H1 (cell line): ENCODE measurements around the gene ZNF687. TPM values are rescaled to one million over a fixed set of nuclear protein-coding genes. Genes with fewer than 3 reads are reported as not detected.

Source experiments
- CTCF ChIA-PET: fragments of 300-600 bp; sonication (Branson Sonifier 250); formaldehyde crosslinking; loops from one replicate; lab custom pipeline; 2021; ENCODE audit not compliant: partially characterized antibody; lab: Charles Lee
- POLR2A ChIA-PET: fragments of 300-600 bp; sonication (Branson Sonifier 250); formaldehyde crosslinking; loops from one replicate; lab custom pipeline; 2021; ENCODE audit warnings: inconsistent platforms; ENCODE audit not compliant: partially characterized antibody; lab: Charles Lee
- DNase-seq, 2 experiments: peaks; one replicate each; pipeline versions ENCODE4 v3.0.0 to v3.0.0-alpha.2; 2010 to 2022; ENCODE audit warnings: low spot score in 2 of 2, low read depth in 1 of 2, mixed read lengths in 1 of 2
- FAIRE-seq: peaks from 2 replicates; lab custom pipeline; 2011; peaks lifted over from hg19 to GRCh38; lab: Jason Lieb, UNC
- H2AFZ ChIP-seq: 2 replicates; pipeline ENCODE4 v1.8.1; 2012; ENCODE audit warnings: low read length, inconsistent platforms
- H2AK5ac ChIP-seq: 2 replicates; pipeline ENCODE4 v1.6.1; 2013; ENCODE audit warnings: low read depth, low read length
- H2BK120ac ChIP-seq: replicated peaks from 2 replicates; pipeline ENCODE3; 2013; ENCODE audit warnings: low read depth, low read length, inconsistent platforms
- H2BK12ac ChIP-seq: 2 replicates; pipeline ENCODE4 v1.6.1; 2013; ENCODE audit warnings: low read depth, low read length
- H2BK15ac ChIP-seq: 2 replicates; pipeline ENCODE4 v1.6.1; 2013; ENCODE audit warnings: low read length
- H2BK20ac ChIP-seq: 2 replicates; pipeline ENCODE4 v1.6.1; 2013; ENCODE audit warnings: low read length
- H2BK5ac ChIP-seq: 2 replicates; pipeline ENCODE4 v1.6.1; 2013; ENCODE audit warnings: low read depth, low read length
- H3K14ac ChIP-seq: 2 replicates; pipeline ENCODE4 v1.6.1; 2013; ENCODE audit warnings: inconsistent platforms; ENCODE audit not compliant: insufficient read length
- H3K18ac ChIP-seq: 2 replicates; pipeline ENCODE4 v1.6.1; 2013; ENCODE audit warnings: low read length; ENCODE audit errors: extremely low read depth
- H3K23ac ChIP-seq: 2 replicates; pipeline ENCODE4 v1.6.1; 2013; ENCODE audit warnings: inconsistent platforms; ENCODE audit not compliant: insufficient read length
- H3K23me2 ChIP-seq: 2 replicates; pipeline ENCODE4 v1.6.1; 2013; ENCODE audit warnings: low read depth, low read length
- H3K27ac ChIP-seq: 2 replicates; pipeline ENCODE4 v1.6.1; 2011; ENCODE audit warnings: low read depth, low read length, inconsistent platforms
- H3K27me3 ChIP-seq, 4 experiments: replicated peaks in 1 of 4; 1 replicate in 1 of 4; 2 replicates in 3 of 4; pipeline versions ENCODE4 v1.6.1 to v1.8.1; 2011 to 2013; ENCODE audit warnings: low read length in 3 of 4, mild to moderate bottlenecking in 3 of 4, inconsistent platforms in 2 of 4, mixed read lengths in 2 of 4, moderate library complexity in 1 of 4; ENCODE audit not compliant: control insufficient read depth in 3 of 4, insufficient read depth in 3 of 4; ENCODE audit errors: extremely low read depth in 1 of 4
- H3K36me3 ChIP-seq, 4 experiments: 2 replicates each; pipeline versions ENCODE4 v1.6.1 to v1.8.1; 2011 to 2013; ENCODE audit warnings: mild to moderate bottlenecking in 4 of 4, low read length in 3 of 4, moderate library complexity in 2 of 4, control low read depth in 1 of 4, inconsistent platforms in 1 of 4; ENCODE audit not compliant: insufficient read depth in 4 of 4, control insufficient read depth in 2 of 4
- H3K4ac ChIP-seq: replicated peaks from 2 replicates; pipeline ENCODE3; 2013; ENCODE audit warnings: low read length, low read depth, mixed read lengths, inconsistent platforms; ENCODE audit not compliant: insufficient read length
- H3K4me1 ChIP-seq, 4 experiments: replicated peaks in 1 of 4; 1 replicate in 1 of 4; 2 replicates in 3 of 4; pipeline versions ENCODE4 v1.6.1 to v1.8.1; 2011 to 2013; ENCODE audit warnings: low read length in 3 of 4, inconsistent platforms in 2 of 4, mixed read lengths in 1 of 4; ENCODE audit not compliant: insufficient read depth in 4 of 4, control insufficient read depth in 3 of 4
- H3K4me2 ChIP-seq, 2 experiments: 2 replicates each; pipeline versions ENCODE4 v1.6.1 to v1.8.1; 2011 to 2013; ENCODE audit warnings: low read depth in 2 of 2, low read length in 2 of 2, control low read depth in 1 of 2, inconsistent platforms in 1 of 2, mild to moderate bottlenecking in 1 of 2; ENCODE audit not compliant: insufficient read depth in 1 of 2
- H3K4me3 ChIP-seq, 4 experiments: fragments of 200-600, 300-600 bp in 1 of 4; sonication (generic), shearing (Covaris generic), sonication (Bioruptor Twin) in 1 of 4; 2 replicates each; pipeline versions ENCODE4 v1.5.1 to v1.8.1; 2011 to 2016; ENCODE audit warnings: low read length in 4 of 4, low read depth in 3 of 4, control low read depth in 2 of 4, inconsistent platforms in 2 of 4, mild to moderate bottlenecking in 2 of 4, mixed read lengths in 1 of 4, moderate library complexity in 1 of 4; ENCODE audit not compliant: insufficient read depth in 2 of 4; ENCODE audit errors: extremely low read depth in 1 of 4
- H3K56ac ChIP-seq: replicated peaks from 2 replicates; pipeline ENCODE3; 2013; ENCODE audit warnings: low read depth, mild to moderate bottlenecking, mixed read lengths, low read length, inconsistent platforms; ENCODE audit not compliant: insufficient read length
- H3K79me1 ChIP-seq: 2 replicates; pipeline ENCODE4 v1.6.1; 2013; ENCODE audit warnings: low read depth, low read length, control low read depth
- H3K79me2 ChIP-seq, 2 experiments: 2 replicates each; pipeline versions ENCODE4 v1.6.1 to v1.8.1; 2012 to 2013; ENCODE audit warnings: low read length in 2 of 2, mild to moderate bottlenecking in 2 of 2, inconsistent platforms in 1 of 2; ENCODE audit not compliant: insufficient read depth in 2 of 2, control insufficient read depth in 1 of 2
- H3K9ac ChIP-seq, 4 experiments: replicated peaks in 1 of 4; 1 replicate in 1 of 4; 2 replicates in 3 of 4; pipeline versions ENCODE4 v1.6.1 to v1.8.1; 2011 to 2013; ENCODE audit warnings: low read depth in 3 of 4, low read length in 3 of 4, control low read depth in 2 of 4, mild to moderate bottlenecking in 2 of 4, moderate library complexity in 2 of 4, inconsistent platforms in 1 of 4; ENCODE audit errors: extremely low read depth in 1 of 4
- H3K9me3 ChIP-seq, 2 experiments: 2 replicates each; pipeline versions ENCODE4 v1.6.1 to v1.8.1; 2012 to 2013; ENCODE audit warnings: mild to moderate bottlenecking in 2 of 2, moderate library complexity in 2 of 2, control low read depth in 1 of 2, inconsistent platforms in 1 of 2, low read depth in 1 of 2, low read length in 1 of 2, mixed read lengths in 1 of 2; ENCODE audit not compliant: insufficient read depth in 2 of 2
- H4K20me1 ChIP-seq, 2 experiments: replicated peaks in 1 of 2; 2 replicates each; pipeline versions ENCODE3 to v1.8.1; 2011 to 2013; ENCODE audit warnings: inconsistent platforms in 2 of 2, low read length in 2 of 2, mild to moderate bottlenecking in 1 of 2; ENCODE audit not compliant: insufficient read depth in 2 of 2, control insufficient read depth in 1 of 2
- H4K5ac ChIP-seq: 2 replicates; pipeline ENCODE4 v1.6.1; 2013; ENCODE audit warnings: low read length, low read depth, mixed read lengths, inconsistent platforms; ENCODE audit not compliant: insufficient read length
- H4K8ac ChIP-seq: 2 replicates; pipeline ENCODE4 v1.8.0; 2013; ENCODE audit warnings: mild to moderate bottlenecking, moderate library complexity, low read length, inconsistent platforms; ENCODE audit not compliant: insufficient read depth; ENCODE audit errors: extremely low read depth
- H4K91ac ChIP-seq: replicated peaks from 2 replicates; pipeline ENCODE3; 2013; ENCODE audit warnings: low read length, mixed read lengths, inconsistent platforms; ENCODE audit not compliant: insufficient read length
- BACH1 ChIP-seq: IDR thresholded peaks from 2 replicates; pipeline ENCODE4 v1.6.1; 2012; ENCODE audit warnings: low read length, improper control_type of control experiment
- BRCA1 ChIP-seq: IDR thresholded peaks from 2 replicates; pipeline ENCODE4 v1.6.1; 2012; ENCODE audit warnings: low read depth, low read length, improper control_type of control experiment
- CHD2 ChIP-seq: IDR thresholded peaks from 2 replicates; pipeline ENCODE4 v1.6.1; 2012; ENCODE audit warnings: low read length, improper control_type of control experiment
- EZH2 ChIP-seq: fragments of 200-600 bp; sonication (generic); IDR thresholded peaks from 2 replicates; pipeline ENCODE4 v1.7.1; 2012; ENCODE audit warnings: low read depth, mild to moderate bottlenecking, moderate library complexity, low read length, inconsistent platforms; ENCODE audit not compliant: severe bottlenecking
- GABPA ChIP-seq: IDR thresholded peaks from 2 replicates; pipeline ENCODE4 v1.6.1; 2011; ENCODE audit warnings: mild to moderate bottlenecking, low read length, moderate library complexity, borderline replicate concordance; ENCODE audit not compliant: insufficient read depth
- KDM1A ChIP-seq: fragments of 200-600, 300-600 bp; sonication (generic); IDR thresholded peaks from 2 replicates; pipeline ENCODE4 v1.7.1; 2016; ENCODE audit warnings: mild to moderate bottlenecking, low read length, borderline replicate concordance
- MAFK ChIP-seq: IDR thresholded peaks from 2 replicates; pipeline ENCODE4 v1.6.1; 2012; ENCODE audit warnings: low read depth, mild to moderate bottlenecking, improper control_type of control experiment, low read length
- NRF1 ChIP-seq: IDR thresholded peaks from 2 replicates; pipeline ENCODE4 v1.6.1; 2011; ENCODE audit warnings: mild to moderate bottlenecking, low read depth, low read length, improper control_type of control experiment
- POLR2A ChIP-seq, 2 experiments: IDR thresholded peaks; 1 replicate in 1 of 2; 2 replicates in 1 of 2; pipeline ENCODE4 v1.6.1; 2011; ENCODE audit warnings: low read depth in 2 of 2, low read length in 2 of 2, mild to moderate bottlenecking in 2 of 2; ENCODE audit errors: control extremely low read depth in 1 of 2
- POLR2AphosphoS5 ChIP-seq: IDR thresholded peaks from 2 replicates; pipeline ENCODE4 v1.6.1; 2011; ENCODE audit warnings: low read depth, low read length
- RFX5 ChIP-seq: IDR thresholded peaks from 2 replicates; pipeline ENCODE4 v1.6.1; 2011; ENCODE audit warnings: low read depth, low read length, improper control_type of control experiment, borderline replicate concordance
- RNF2 ChIP-seq: fragments of 200-900, 300-1000 bp; sonication (generic); IDR thresholded peaks from 2 replicates; pipeline ENCODE4 v1.7.1; 2016; ENCODE audit warnings: borderline replicate concordance, low read depth, mild to moderate bottlenecking, antibody characterized with exemption, low read length; ENCODE audit not compliant: poor library complexity, severe bottlenecking; ENCODE audit errors: missing control alignments
- SP2 ChIP-seq: IDR thresholded peaks from 2 replicates; pipeline ENCODE4 v1.6.1; 2012; ENCODE audit warnings: mild to moderate bottlenecking, low read length, inconsistent platforms
- TAF7 ChIP-seq: optimal IDR thresholded peaks from 2 replicates; pipeline ENCODE3; 2011; ENCODE audit warnings: low read depth, mild to moderate bottlenecking, inconsistent platforms, low read length, moderate library complexity, borderline replicate concordance
- ZNF274 ChIP-seq: IDR thresholded peaks from 2 replicates; pipeline ENCODE4 v1.7.0; 2012; ENCODE audit warnings: low read length, borderline replicate concordance; ENCODE audit errors: extremely low read depth
- WGBS, 2 experiments: shearing (Covaris generic) in 1 of 2; methylation state at CpG; one replicate each; pipeline versions ENCODE4 v1.1.6 to v1.1.7; 2013 to 2015; ENCODE audit warnings: low lambda C conversion rate in 2 of 2, mixed read lengths in 2 of 2, inconsistent platforms in 1 of 2, low coverage in 1 of 2, missing lambda C conversion rate in 1 of 2; ENCODE audit not compliant: insufficient replicate concordance in 2 of 2, insufficient coverage in 1 of 2, insufficient read length in 1 of 2; ENCODE audit errors: extremely low coverage in 1 of 2, missing lambda C conversion rate in 1 of 2; 5-methylcytosine and 5-hydroxymethylcytosine counted together
- polyA plus RNA-seq, 7 experiments: library from polyadenylated mRNA; depleted of rRNA in 3 of 7; stranded (reverse) in 5 of 7; unstranded in 2 of 7; fragments of >200 nt in 5 of 7; fragments of 200-250 nt in 2 of 7; gene quantifications; 1 replicate in 5 of 7; 2 replicates in 1 of 7; 4 replicates in 1 of 7; pipeline versions ENCODE4 v1.2.1 to v1.2.3, GENCODE V29; 2011 to 2013; ENCODE audit warnings: missing spikeins in 2 of 7, mixed read lengths in 2 of 7
- total RNA-seq: library from RNA; stranded (reverse); fragmentation: NEBNext Ultra II Directional; extraction: Animal tissue kit (Norgen Biotek cat#: 25700); gene quantifications from 2 replicates; pipeline ENCODE4 v1.2.1, GENCODE V29; 2021

ZNF687 gene
- total and polyA plus RNA-seq, 2 of the 8 experiments (the other 6 are each of a cell fraction or from before 2014, with no cell fraction given), result 45.9 to 69.9 TPM

- Histone ChIP-seq H3K4me2 (no peak overlapping the region), H3K36me3 (peaks cover 15 to 51% (median 35%) of the 10 kb centered on the region in 4 experiments; a peak in 7 of 8 replicates), H3K27me3 (no peaks in the 10 kb centered on the region), H3K23ac (no peak overlapping the region), H2BK20ac (no peak overlapping the region), H2BK15ac (no peak overlapping the region), H4K20me1 (peaks cover 2 to 3% of the 10 kb centered on the region in 2 experiments), H3K79me2 (no peaks in the 10 kb centered on the region), H4K5ac (no peak overlapping the region), H3K4me1 (no peaks in the 10 kb centered on the region), H3K4ac (no peak overlapping the region), H2BK5ac (no peak overlapping the region), H3K4me3 (no peak overlapping the region), H3K18ac (no peak overlapping the region), H3K9me3 (no peaks in the 10 kb centered on the region), H2BK120ac (no peak overlapping the region), H3K14ac (no peak overlapping the region), H2AFZ (no peak overlapping the region), H4K8ac (no peak overlapping the region), H3K56ac (no peak overlapping the region), H3K23me2 (no peaks in the 10 kb centered on the region), H2BK12ac (no peak overlapping the region), H4K91ac (no peak overlapping the region), H2AK5ac (no peak overlapping the region), H3K79me1 (no peaks in the 10 kb centered on the region), H3K9ac (no peak overlapping the region), H3K27ac (no peak overlapping the region)
- ChIA-PET CTCF (interaction anchor here (1.0 kb wide), 3 partner anchors 11 to 33 kb away, joined by 3 to 5 read pairs (median 3); no protein-coding TSS in a partner anchor), POLR2A (interaction anchor here (0.7 to 8.0 kb wide), 3 partner anchors 13 to 34 kb away, joined by 3 to 46 read pairs (median 3); partner anchors contain the start of gene ZNF687)
- FAIRE-seq (no peak), DNase-seq (no peak)
- whole genome bisulfite sequencing, 2 experiments, result 97% methylated on average over 4 of the region's 4 CpGs; no CpG with 5 or more reads in 1 of the 2 experiments
- TF ChIP-seq SP2, result no peak
- no peak for TF ChIP-seq NRF1
- TF ChIP-seq MAFK, result no peak
- no peak for TF ChIP-seq EZH2
- no peak for TF ChIP-seq RFX5
- TF ChIP-seq KDM1A, result no peak
- TF ChIP-seq POLR2AphosphoS5, result no peak
- TF ChIP-seq GABPA, result no peak
- TF ChIP-seq POLR2A (IDR thresholded peaks at IDR 0.05; ENCODE audit: control extremely low read depth in 1 of 2, low read depth in 2 of 2, low read length in 2 of 2), result no peak
- no peak for TF ChIP-seq CHD2
- TF ChIP-seq TAF7, result no peak
- no peak for TF ChIP-seq RNF2
- no peak for TF ChIP-seq ZNF274
- no peak for TF ChIP-seq BRCA1
- TF ChIP-seq BACH1, result no peak
Observed at GRCh38 chr1:151267760-151268159, 14.3 kb upstream of the ZNF687 start.
